ENCODE measurements around the gene ANKRD11.

Gene ANKRD11

GRCh38 chr16:89317729-89318429, 172.5 kb downstream of the ANKRD11 start:
- no peaks in the 10 kb centered on the region for H3K27me3 ChIP-seq (ENCODE audit: insufficient read depth, low read depth, severe bottlenecking)
- no peak for TF ChIP-seq CTCF (IDR thresholded peaks at IDR 0.05; ENCODE audit: low read depth, low read length)
- no peak overlapping the region for H3K4me3 ChIP-seq (ENCODE audit: low read depth, low read length)
- H3K27ac ChIP-seq = no peak overlapping the region
- H3K36me3 ChIP-seq = no peaks in the 10 kb centered on the region
- no peaks in the 10 kb centered on the region for H3K9me3 ChIP-seq (ENCODE audit: severe bottlenecking)
- DNase-seq = no peak

GRCh38 chr16:89317101-89317671, 173.2 kb downstream of the ANKRD11 start:
- Histone ChIP-seq H3K4me3 (ENCODE audit: low read depth, low read length) (no peak overlapping the region), H3K27me3 (ENCODE audit: insufficient read depth, low read depth, severe bottlenecking) (no peaks in the 10 kb centered on the region), H3K9me3 (ENCODE audit: severe bottlenecking) (no peaks in the 10 kb centered on the region), H3K27ac (no peak overlapping the region), H3K36me3 (no peaks in the 10 kb centered on the region)
- no peak for TF ChIP-seq CTCF (IDR thresholded peaks at IDR 0.05; ENCODE audit: low read depth, low read length)
- DNase-seq = no peak

DNA sequence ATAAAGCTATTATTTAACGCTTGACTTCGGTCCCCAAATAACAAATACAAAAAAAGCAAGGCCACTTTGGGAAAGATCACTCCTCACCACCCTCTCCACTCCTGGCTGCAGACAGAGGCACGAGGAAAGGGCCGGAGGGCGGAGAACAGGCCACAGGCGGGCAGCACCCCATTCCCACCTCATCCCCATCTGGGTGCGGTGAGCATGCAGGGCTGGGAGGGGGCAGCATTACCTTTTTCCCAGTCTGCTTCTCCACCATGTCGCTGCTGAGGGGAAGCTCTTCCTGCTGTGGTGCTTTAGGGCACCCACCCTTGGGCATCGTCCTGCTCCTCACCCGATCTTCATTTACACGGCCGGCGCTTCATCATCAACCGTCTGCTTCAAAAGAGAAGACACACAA, 173.7 kb downstream of the ANKRD11 start:
- TF ChIP-seq CTCF (IDR thresholded peaks at IDR 0.05; ENCODE audit: low read depth, low read length) = no peak
- no peak for DNase-seq
- Histone ChIP-seq H3K4me3 (ENCODE audit: low read depth, low read length) (no peak overlapping the region), H3K9me3 (ENCODE audit: severe bottlenecking) (no peaks in the 10 kb centered on the region), H3K27me3 (ENCODE audit: insufficient read depth, low read depth, severe bottlenecking) (no peaks in the 10 kb centered on the region), H3K36me3 (no peaks in the 10 kb centered on the region), H3K27ac (no peak overlapping the region)

DNA sequence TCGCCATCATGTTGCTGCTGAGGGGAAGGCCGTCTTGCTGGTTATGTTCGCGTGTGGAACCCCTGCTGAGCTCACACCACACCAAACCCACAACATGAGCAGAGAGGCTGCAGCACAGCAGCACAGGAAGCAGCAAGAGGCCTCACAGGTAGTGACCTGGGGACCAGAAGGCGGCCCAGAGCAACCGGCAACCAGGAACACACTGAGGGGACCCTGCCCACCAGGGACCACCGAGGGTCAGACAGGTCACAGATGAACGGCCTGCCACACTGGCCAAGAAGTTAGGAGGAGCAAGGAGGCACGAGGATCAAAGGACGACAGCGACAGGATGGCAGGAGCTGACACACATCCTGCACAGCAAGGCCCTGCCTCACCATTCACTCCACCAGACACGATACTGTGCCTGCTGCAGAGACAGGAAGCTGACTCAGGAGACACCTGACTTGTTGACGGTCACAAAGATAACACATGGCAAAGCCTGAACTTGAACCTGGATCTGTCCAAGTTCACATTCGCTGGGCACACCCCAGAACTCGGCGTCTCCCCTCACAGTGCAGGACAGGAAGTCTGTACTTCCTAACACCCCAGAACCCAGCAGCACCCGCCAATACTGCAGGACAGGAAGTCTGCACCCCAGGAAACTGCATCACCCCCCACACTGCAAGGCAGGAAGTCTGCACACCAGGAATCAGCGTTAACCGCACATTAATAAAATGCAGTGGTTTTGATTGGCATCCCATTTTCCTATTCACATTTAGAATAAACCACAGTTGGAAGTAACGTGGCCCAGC, 174.4 kb downstream of the ANKRD11 start:
- Histone ChIP-seq H3K27ac (no peak overlapping the region), H3K36me3 (no peaks in the 10 kb centered on the region), H3K4me3 (ENCODE audit: low read depth, low read length) (no peak overlapping the region), H3K27me3 (ENCODE audit: insufficient read depth, low read depth, severe bottlenecking) (no peaks in the 10 kb centered on the region), H3K9me3 (ENCODE audit: severe bottlenecking) (no peaks in the 10 kb centered on the region)
- DNase-seq = no peak
- TF ChIP-seq CTCF (IDR thresholded peaks at IDR 0.05; ENCODE audit: low read depth, low read length) = no peak

GRCh38 chr16:89315271-89315670, 175.1 kb downstream of the ANKRD11 start:
- H3K4me3 ChIP-seq (ENCODE audit: low read depth, low read length) = no peak overlapping the region
- no peaks in the 10 kb centered on the region for H3K27me3 ChIP-seq (ENCODE audit: insufficient read depth, low read depth, severe bottlenecking)
- no peak overlapping the region for H3K27ac ChIP-seq
- no peaks in the 10 kb centered on the region for H3K36me3 ChIP-seq
- no peak for DNase-seq
- no peak for TF ChIP-seq CTCF (IDR thresholded peaks at IDR 0.05; ENCODE audit: low read depth, low read length)
- H3K9me3 ChIP-seq (ENCODE audit: severe bottlenecking) = no peaks in the 10 kb centered on the region
